GM12891 (cell line): ENCODE measurements around the gene ARHGEF2.

Experiments used
- PAX5 ChIP-seq: IDR thresholded peaks from 2 replicates; pipeline ENCODE4 v1.6.1; 2011; ENCODE audit warnings: low read length, moderate library complexity, mild to moderate bottlenecking; ENCODE audit not compliant: insufficient read depth, severe bottlenecking
- POLR2A ChIP-seq: IDR thresholded peaks from 2 replicates; pipeline ENCODE4 v1.6.1; 2011; ENCODE audit warnings: low read depth, low read length, control low read depth
- POLR2AphosphoS5 ChIP-seq: IDR thresholded peaks from 2 replicates; pipeline ENCODE4 v1.6.1; 2011; ENCODE audit warnings: low read depth, low read length, control low read depth
- SPI1 ChIP-seq: IDR thresholded peaks from 2 replicates; pipeline ENCODE4 v1.6.1; 2011; ENCODE audit warnings: low read depth, low read length, control low read depth
- TAF1 ChIP-seq: IDR thresholded peaks from 2 replicates; pipeline ENCODE4 v1.6.1; 2011; ENCODE audit warnings: low read depth, low read length, control low read depth

GRCh38 chr1:155919801-155920200, 58.5 kb downstream of the ARHGEF2 start:
- TF ChIP-seq SPI1 (no peak), POLR2AphosphoS5 (peak; percentile 54; the same call in 1 of the 2 replicates), POLR2A (peak; percentile 52), TAF1 (no peak), PAX5 (no peak)
